ENCODE results near the gene SSR2.

The SSR2 gene

GRCh38 chr1:156063997-156064285, 43.2 kb upstream of the SSR2 start:
- no peak overlapping the region for H4K8ac ChIP-seq (ENCODE audit: low read length)
- no peak overlapping the region for H2AFZ ChIP-seq (ENCODE audit: low read depth, low read length)
- H3K18ac ChIP-seq (ENCODE audit: low read depth in 1 of 2, low read length in 2 of 2): no peak overlapping the region
- no peak overlapping the region for H2BK15ac ChIP-seq (ENCODE audit: low read depth, poor library complexity, severe bottlenecking)
- 33% methylated on average over 1 of the region's 2 CpGs for WGBS
- peaks cover 12% of the 10 kb centered on the region for H3K4me1 ChIP-seq (ENCODE audit: control insufficient read depth, insufficient read depth, low read depth, low read length)
- H3K36me3 ChIP-seq (ENCODE audit: control insufficient read depth in 1 of 2, insufficient read depth in 2 of 2, low read depth in 1 of 2, low read length in 2 of 2): no peaks in the 10 kb centered on the region
- H3K4ac ChIP-seq (ENCODE audit: low read depth in 1 of 2, low read length in 2 of 2): no peak overlapping the region
- no peak overlapping the region for H3K4me3 ChIP-seq (ENCODE audit: insufficient read depth in 1 of 2, low read depth in 1 of 2, low read length in 2 of 2)
- no peak overlapping the region for H3K27ac ChIP-seq (ENCODE audit: low read length, poor library complexity, severe bottlenecking)
- no peak overlapping the region for H2AK5ac ChIP-seq (ENCODE audit: low read length, severe bottlenecking)
- no peak overlapping the region for H3K4me2 ChIP-seq (ENCODE audit: low read length, poor library complexity, severe bottlenecking)
- DNase-seq: peak; percentile 58
- H3K79me1 ChIP-seq (replicated peaks; ENCODE audit: low read length, poor library complexity, severe bottlenecking): no peaks in the 10 kb centered on the region
- H2BK120ac ChIP-seq (ENCODE audit: low read depth, low read length): no peak overlapping the region
- no peaks in the 10 kb centered on the region for H3K27me3 ChIP-seq (ENCODE audit: control insufficient read depth in 1 of 2, insufficient read depth in 1 of 2, low read length in 2 of 2)
- no peaks in the 10 kb centered on the region for H3K9me3 ChIP-seq (ENCODE audit: control insufficient read depth, low read length)
- no peak overlapping the region for H3K9ac ChIP-seq (ENCODE audit: low read length)
- no peak overlapping the region for H3K14ac ChIP-seq (ENCODE audit: low read length in 2 of 2)
- H4K91ac ChIP-seq (ENCODE audit: low read length): no peak overlapping the region
- no peak overlapping the region for H2BK5ac ChIP-seq (ENCODE audit: low read depth, low read length, poor library complexity, severe bottlenecking)
- H3K23ac ChIP-seq (ENCODE audit: low read length in 2 of 2): no peak overlapping the region
- H2BK12ac ChIP-seq (ENCODE audit: low read length in 2 of 2): no peak overlapping the region

DNA sequence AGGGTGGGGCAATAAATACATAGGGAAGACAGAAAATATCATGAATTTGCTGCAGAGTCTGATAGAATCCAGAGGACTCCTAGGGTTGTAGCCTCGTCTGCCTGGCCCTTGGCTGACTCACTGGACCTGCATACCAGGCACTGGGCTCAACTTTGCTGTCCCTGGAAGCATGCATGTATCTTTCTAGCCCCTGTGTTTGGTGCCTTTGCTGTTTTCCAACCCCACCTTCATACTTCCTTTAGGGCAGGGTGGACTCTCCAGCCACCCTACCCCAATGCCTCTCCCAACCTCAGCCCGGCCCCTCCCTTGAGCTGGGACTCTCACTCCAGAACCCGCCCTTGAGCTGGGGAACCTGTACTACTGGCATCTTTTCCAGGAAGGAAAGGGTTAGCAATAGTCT, 41.4 kb upstream of the SSR2 start:
- Histone ChIP-seq H3K14ac (ENCODE audit: low read length in 2 of 2) (no peak overlapping the region), H3K4me3 (ENCODE audit: insufficient read depth in 1 of 2, low read depth in 1 of 2, low read length in 2 of 2) (no peak overlapping the region), H2BK12ac (ENCODE audit: low read length in 2 of 2) (no peak overlapping the region), H2BK15ac (ENCODE audit: low read depth, poor library complexity, severe bottlenecking) (no peak overlapping the region), H4K8ac (ENCODE audit: low read length) (no peak overlapping the region), H3K18ac (ENCODE audit: low read depth in 1 of 2, low read length in 2 of 2) (no peak overlapping the region), H3K27ac (ENCODE audit: low read length, poor library complexity, severe bottlenecking) (no peak overlapping the region), H2AFZ (ENCODE audit: low read depth, low read length) (no peak overlapping the region), H2AK5ac (ENCODE audit: low read length, severe bottlenecking) (no peak overlapping the region), H4K91ac (ENCODE audit: low read length) (no peak overlapping the region), H3K4ac (ENCODE audit: low read depth in 1 of 2, low read length in 2 of 2) (no peak overlapping the region), H3K4me2 (ENCODE audit: low read length, poor library complexity, severe bottlenecking) (no peak overlapping the region), H3K27me3 (ENCODE audit: control insufficient read depth in 1 of 2, insufficient read depth in 1 of 2, low read length in 2 of 2) (no peaks in the 10 kb centered on the region), H3K36me3 (ENCODE audit: control insufficient read depth in 1 of 2, insufficient read depth in 2 of 2, low read depth in 1 of 2, low read length in 2 of 2) (peaks cover 12 to 16% of the 10 kb centered on the region in 2 experiments), H3K9ac (ENCODE audit: low read length) (no peak overlapping the region), H3K79me1 (replicated peaks; ENCODE audit: low read length, poor library complexity, severe bottlenecking) (peaks cover 2% of the 10 kb centered on the region), H2BK5ac (ENCODE audit: low read depth, low read length, poor library complexity, severe bottlenecking) (no peak overlapping the region), H3K23ac (ENCODE audit: low read length in 2 of 2) (no peak overlapping the region), H3K9me3 (ENCODE audit: control insufficient read depth, low read length) (no peaks in the 10 kb centered on the region), H2BK120ac (ENCODE audit: low read depth, low read length) (no peak overlapping the region), H3K4me1 (ENCODE audit: control insufficient read depth, insufficient read depth, low read depth, low read length) (peaks cover 12% of the 10 kb centered on the region)
- peak; percentile 21 for DNase-seq
- 18% methylated on average over 1 of the region's 3 CpGs for WGBS

- DNase-seq: no peak
- WGBS: 42% methylated on average over 11 of the region's 11 CpGs
- no peak within 1 kb of the TSS for H2BK120ac ChIP-seq (ENCODE audit: low read depth, low read length)
- no peak within 1 kb of the TSS for H2BK15ac ChIP-seq (ENCODE audit: low read depth, poor library complexity, severe bottlenecking)
- H2BK5ac ChIP-seq (ENCODE audit: low read depth, low read length, poor library complexity, severe bottlenecking): no peak within 1 kb of the TSS
- H3K4me3 ChIP-seq (ENCODE audit: insufficient read depth in 1 of 2, low read depth in 1 of 2, low read length in 2 of 2): no peak within 1 kb of the TSS
- no peaks in the 10 kb centered on the region for H3K9me3 ChIP-seq (ENCODE audit: control insufficient read depth, low read length)
- peaks cover 12 to 20% of the 10 kb centered on the region in 2 experiments for H3K36me3 ChIP-seq (ENCODE audit: control insufficient read depth in 1 of 2, insufficient read depth in 2 of 2, low read depth in 1 of 2, low read length in 2 of 2)
- no peak within 1 kb of the TSS for H2AK5ac ChIP-seq (ENCODE audit: low read length, severe bottlenecking)
- peaks cover 12% of the 10 kb centered on the region for H3K4me1 ChIP-seq (ENCODE audit: control insufficient read depth, insufficient read depth, low read depth, low read length)
- H3K23ac ChIP-seq (ENCODE audit: low read length in 2 of 2): no peak within 1 kb of the TSS
- H3K18ac ChIP-seq (ENCODE audit: low read depth in 1 of 2, low read length in 2 of 2): no peak within 1 kb of the TSS
- no peak within 1 kb of the TSS for H3K4me2 ChIP-seq (ENCODE audit: low read length, poor library complexity, severe bottlenecking)
- no peak within 1 kb of the TSS for H3K9ac ChIP-seq (ENCODE audit: low read length)
- H3K14ac ChIP-seq (ENCODE audit: low read length in 2 of 2): no peak within 1 kb of the TSS
- H3K27me3 ChIP-seq (ENCODE audit: control insufficient read depth in 1 of 2, insufficient read depth in 1 of 2, low read length in 2 of 2): no peaks in the 10 kb centered on the region
- no peak within 1 kb of the TSS for H2AFZ ChIP-seq (ENCODE audit: low read depth, low read length)
- H4K91ac ChIP-seq (ENCODE audit: low read length): no peak within 1 kb of the TSS
- no peak within 1 kb of the TSS for H3K4ac ChIP-seq (ENCODE audit: low read depth in 1 of 2, low read length in 2 of 2)
- no peak within 1 kb of the TSS for H4K8ac ChIP-seq (ENCODE audit: low read length)
- peaks cover 5% of the 10 kb centered on the region for H3K79me1 ChIP-seq (replicated peaks; ENCODE audit: low read length, poor library complexity, severe bottlenecking)
- no peak within 1 kb of the TSS for H3K27ac ChIP-seq (ENCODE audit: low read length, poor library complexity, severe bottlenecking)
- H2BK12ac ChIP-seq (ENCODE audit: low read length in 2 of 2): no peak within 1 kb of the TSS
These were observed 40.3 kb upstream of the SSR2 start, which contains the start of gene RAB25 for GRCh38 chr1:156060937-156061636. TSS of gene RAB25 (plus strand) at chr1:156061160. CDS start at chr1:156061401, 241 bp downstream.

DNA sequence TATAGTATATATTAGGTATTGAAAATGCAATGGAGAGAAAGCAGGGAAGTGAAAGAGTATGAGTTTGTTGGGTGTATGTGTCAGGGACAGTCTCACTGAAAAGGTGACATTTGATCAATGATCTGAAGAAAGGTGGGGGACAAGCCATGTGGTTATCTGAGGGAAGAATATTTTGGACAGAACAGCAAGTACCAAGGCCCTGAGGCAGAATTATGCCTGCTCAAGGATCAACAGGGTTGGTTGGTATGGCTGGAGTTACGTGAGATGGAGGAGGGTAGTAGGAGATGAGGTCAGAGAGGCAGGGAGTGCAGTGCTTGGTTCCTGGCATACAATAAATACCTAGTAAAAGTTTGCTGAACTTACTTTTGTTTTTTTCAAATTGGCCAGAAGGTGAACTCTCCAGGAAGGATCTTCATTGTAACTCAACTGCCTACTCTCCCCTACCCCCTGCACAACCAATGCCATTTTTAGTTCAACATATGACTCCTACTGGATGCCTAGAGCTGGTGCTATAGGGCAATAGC, 35.6 kb upstream of the SSR2 start:
- H3K9ac ChIP-seq (ENCODE audit: low read length): peak overlapping the region; percentile 93
- H3K23ac ChIP-seq (ENCODE audit: low read length in 2 of 2): peak overlapping the region in 1 of 2 experiments; percentile 75
- peaks cover 14 to 20% of the 10 kb centered on the region in 2 experiments for H3K36me3 ChIP-seq (ENCODE audit: control insufficient read depth in 1 of 2, insufficient read depth in 2 of 2, low read depth in 1 of 2, low read length in 2 of 2)
- peaks cover 18% of the 10 kb centered on the region for H3K79me1 ChIP-seq (replicated peaks; ENCODE audit: low read length, poor library complexity, severe bottlenecking)
- no peaks in the 10 kb centered on the region for H3K9me3 ChIP-seq (ENCODE audit: control insufficient read depth, low read length)
- no peak overlapping the region for H4K91ac ChIP-seq (ENCODE audit: low read length)
- no peak overlapping the region for H2BK120ac ChIP-seq (ENCODE audit: low read depth, low read length)
- no peak overlapping the region for H3K4me3 ChIP-seq (ENCODE audit: insufficient read depth in 1 of 2, low read depth in 1 of 2, low read length in 2 of 2)
- H3K27me3 ChIP-seq (ENCODE audit: control insufficient read depth in 1 of 2, insufficient read depth in 1 of 2, low read length in 2 of 2): no peaks in the 10 kb centered on the region
- H2AK5ac ChIP-seq (ENCODE audit: low read length, severe bottlenecking): no peak overlapping the region
- no peak overlapping the region for H3K14ac ChIP-seq (ENCODE audit: low read length in 2 of 2)
- no peak overlapping the region for H2AFZ ChIP-seq (ENCODE audit: low read depth, low read length)
- H4K8ac ChIP-seq (ENCODE audit: low read length): no peak overlapping the region
- WGBS: 100% methylated on average over 1 of the region's 1 CpG
- no peak overlapping the region for H2BK5ac ChIP-seq (ENCODE audit: low read depth, low read length, poor library complexity, severe bottlenecking)
- peaks cover 11% of the 10 kb centered on the region for H3K4me1 ChIP-seq (ENCODE audit: control insufficient read depth, insufficient read depth, low read depth, low read length)
- H3K4me2 ChIP-seq (ENCODE audit: low read length, poor library complexity, severe bottlenecking): no peak overlapping the region
- no peak overlapping the region for H3K27ac ChIP-seq (ENCODE audit: low read length, poor library complexity, severe bottlenecking)
- H2BK15ac ChIP-seq (ENCODE audit: low read depth, poor library complexity, severe bottlenecking): no peak overlapping the region
- no peak for DNase-seq
- peak overlapping the region in 1 of 2 experiments; percentile 31 for H2BK12ac ChIP-seq (ENCODE audit: low read length in 2 of 2)
- H3K18ac ChIP-seq (ENCODE audit: low read depth in 1 of 2, low read length in 2 of 2): no peak overlapping the region
- no peak overlapping the region for H3K4ac ChIP-seq (ENCODE audit: low read depth in 1 of 2, low read length in 2 of 2)

All from mesenchymal stem cell (in vitro differentiated cells and primary cell).